ENCODE measurements around the gene DST.
"Not testable (repeated sequence)": the region's sequence is repeated elsewhere in the genome, so short reads cannot be mapped to it uniquely, and the experiment has no call there.

Gene DST

DNA sequence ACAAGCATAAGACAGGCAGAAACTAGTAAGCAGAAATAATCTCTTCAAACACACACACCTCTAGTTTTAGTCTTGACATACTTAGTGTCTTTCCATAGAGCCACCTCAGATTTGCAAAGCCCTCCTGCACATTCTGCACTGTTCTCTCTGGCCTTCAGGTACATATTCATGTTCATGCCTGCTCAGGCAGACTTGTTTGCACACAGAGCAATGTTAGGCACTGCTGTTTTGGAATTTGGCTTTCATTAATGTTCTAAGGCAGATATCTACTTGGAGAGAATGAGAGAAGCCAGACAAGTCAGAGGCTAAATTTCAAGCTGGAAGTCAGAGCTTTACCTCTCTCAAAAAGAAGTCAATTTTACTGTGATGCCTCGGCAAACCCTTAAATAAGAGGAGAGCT lies 21.3 kb upstream of the DST start:
- DNase-seq (ENCODE audit: extremely low read depth in 1 of 2, low read depth in 1 of 2), result no peak

DNA sequence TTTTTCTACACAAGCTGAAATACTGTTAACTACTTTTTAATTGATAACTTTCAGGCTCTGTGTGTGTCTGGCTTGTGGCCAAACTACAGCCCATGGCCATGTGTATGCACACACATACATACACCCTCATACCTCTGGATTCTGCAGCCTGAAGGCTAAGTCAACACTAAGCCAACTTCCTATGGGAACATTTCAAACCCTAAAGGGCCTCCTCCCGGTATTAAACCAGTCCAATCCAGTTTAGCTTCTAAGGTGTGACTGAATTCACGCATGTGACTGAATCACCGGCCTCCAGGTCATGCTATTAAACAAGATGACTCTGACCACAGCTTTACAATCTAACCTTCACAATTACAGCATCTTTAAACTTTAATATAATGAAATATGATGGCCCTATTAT lies 20.7 kb upstream of the DST start:
- no peak for DNase-seq (ENCODE audit: extremely low read depth in 1 of 2, low read depth in 1 of 2)

DNA sequence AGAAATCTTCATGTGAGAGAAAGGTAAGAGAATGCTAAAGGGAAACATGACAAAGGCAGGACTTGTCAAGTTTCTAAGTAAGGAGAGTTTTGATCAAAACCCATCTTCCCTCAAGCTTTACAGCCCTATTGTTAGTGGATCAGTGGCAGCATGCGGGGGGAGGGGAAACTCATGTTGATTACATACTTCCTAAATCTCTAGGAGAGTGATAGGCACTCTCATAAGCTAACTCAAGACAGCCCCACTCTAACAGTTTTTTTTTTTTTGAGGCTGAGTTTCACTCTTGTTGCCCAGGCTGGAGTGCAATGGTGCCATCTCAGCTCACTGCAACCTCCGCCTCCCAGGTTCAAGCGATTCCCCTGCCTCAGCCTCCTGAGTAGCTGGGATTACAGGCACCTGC lies 18.6 kb upstream of the DST start:
- not testable (repeated sequence) for DNase-seq (ENCODE audit: extremely low read depth in 1 of 2, low read depth in 1 of 2)

GRCh38 chr6:56660381-56660730 lies 17.7 kb upstream of the DST start:
- DNase-seq (ENCODE audit: extremely low read depth in 1 of 2, low read depth in 1 of 2), result no peak

DNA sequence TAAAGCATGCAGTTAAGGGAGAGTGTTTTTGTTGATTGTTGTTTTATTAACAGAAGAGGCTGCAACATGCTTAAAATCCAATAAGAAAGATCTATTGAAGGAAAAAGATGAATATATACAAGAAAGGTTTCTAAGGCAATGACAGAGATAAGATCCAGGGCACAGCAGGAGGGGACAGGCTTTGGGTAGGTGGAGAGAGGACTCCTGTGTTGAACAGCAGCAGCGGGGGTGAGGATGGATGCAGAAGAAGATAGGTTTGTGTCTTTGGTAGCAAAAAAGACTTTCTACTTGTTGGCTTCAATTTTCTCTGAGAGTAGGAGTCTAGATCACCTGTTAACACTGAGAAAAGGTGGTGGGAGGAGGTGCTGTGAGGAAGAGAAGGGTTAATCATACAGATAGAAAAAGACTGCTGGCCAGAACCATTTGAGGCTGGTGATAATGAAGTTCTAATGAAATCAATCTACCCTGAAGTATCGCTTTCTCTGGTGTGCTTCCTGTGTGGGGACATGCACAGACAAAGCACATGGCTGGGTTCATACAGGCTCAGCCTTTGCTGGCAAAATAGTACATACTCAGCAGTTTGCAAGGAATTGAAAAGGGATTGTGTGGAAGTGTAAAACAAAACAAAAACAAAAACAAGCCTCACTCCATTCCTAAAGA lies 17.2 kb upstream of the DST start:
- no peak for DNase-seq (ENCODE audit: extremely low read depth in 1 of 2, low read depth in 1 of 2)

- DNase-seq (ENCODE audit: extremely low read depth in 1 of 2, low read depth in 1 of 2), result no peak
Observed at GRCh38 chr6:56658326-56658725, 15.6 kb upstream of the DST start.

GRCh38 chr6:56657354-56657753 lies 14.7 kb upstream of the DST start:
- DNase-seq (ENCODE audit: extremely low read depth in 1 of 2, low read depth in 1 of 2), result no peak

DNA sequence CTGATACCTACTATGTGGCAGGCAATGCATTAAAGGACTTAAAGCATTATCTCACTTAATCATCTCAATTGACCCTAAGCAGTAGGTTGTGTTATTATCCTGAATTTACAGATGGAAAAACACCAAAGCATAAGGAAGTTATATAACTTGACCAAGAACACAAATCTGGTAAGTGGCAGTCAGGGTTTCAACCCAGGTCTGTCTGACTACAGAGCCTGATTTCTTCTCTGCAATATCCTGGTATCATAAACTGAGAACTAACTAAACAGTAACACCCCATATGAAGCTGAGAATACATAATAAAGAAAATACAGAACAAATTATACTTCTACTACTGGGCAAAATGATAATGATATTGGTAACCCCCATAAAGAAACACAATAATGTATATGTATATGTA lies 13.8 kb upstream of the DST start:
- DNase-seq (ENCODE audit: extremely low read depth in 1 of 2, low read depth in 1 of 2), result no peak

DNA sequence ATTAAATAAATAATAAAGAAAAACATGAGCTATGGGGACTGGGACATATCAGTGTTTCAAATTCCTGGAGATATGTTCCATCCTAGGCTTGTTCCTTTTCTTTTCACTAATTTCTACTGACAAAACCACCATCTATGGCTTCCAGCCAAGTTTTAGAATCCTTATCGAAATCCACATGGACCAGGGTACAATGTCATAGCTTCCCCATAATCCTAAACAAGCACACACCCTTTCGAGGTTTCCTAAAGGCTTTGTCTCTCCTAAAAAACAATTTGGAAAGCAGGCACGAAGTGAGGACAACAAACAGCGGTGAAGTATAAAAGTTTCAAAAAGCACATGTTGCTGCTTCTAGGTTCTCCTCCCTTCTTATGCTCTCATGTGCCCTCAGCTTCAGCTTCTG lies 13.3 kb upstream of the DST start:
- DNase-seq (ENCODE audit: extremely low read depth in 1 of 2, low read depth in 1 of 2), result no peak

- no peak for DNase-seq (ENCODE audit: extremely low read depth in 1 of 2, low read depth in 1 of 2)
Observed at GRCh38 chr6:56655249-56655648, 12.6 kb upstream of the DST start.

- no peak for DNase-seq (ENCODE audit: extremely low read depth in 1 of 2, low read depth in 1 of 2)
Observed at GRCh38 chr6:56652994-56653393, 10.3 kb upstream of the DST start.

GRCh38 chr6:56652231-56652630 lies 9.5 kb upstream of the DST start:
- DNase-seq (ENCODE audit: extremely low read depth in 1 of 2, low read depth in 1 of 2), result no peak

GRCh38 chr6:56650191-56650590 lies 7.5 kb upstream of the DST start:
- no peak for DNase-seq (ENCODE audit: extremely low read depth in 1 of 2, low read depth in 1 of 2)

DNA sequence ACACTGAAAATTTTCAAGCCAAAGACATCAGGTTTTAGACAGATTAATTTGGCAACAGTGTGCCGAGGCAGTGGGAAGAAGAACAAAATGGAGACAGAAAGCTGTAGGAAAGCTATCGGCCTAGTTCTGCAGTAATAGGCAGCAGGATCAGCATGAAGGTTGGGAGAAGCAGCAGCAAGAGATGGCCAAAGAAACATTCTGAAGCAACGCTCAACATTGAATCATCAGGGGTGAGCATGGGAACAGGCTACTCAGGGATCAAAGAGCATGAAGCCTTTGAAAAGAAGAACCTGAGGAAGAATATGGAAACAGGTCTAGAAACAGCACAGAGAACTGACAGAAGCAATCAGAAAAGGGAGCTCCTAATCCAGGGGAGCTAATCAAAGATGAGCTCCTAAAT lies 7.1 kb upstream of the DST start:
- DNase-seq (ENCODE audit: extremely low read depth in 1 of 2, low read depth in 1 of 2), result no peak

- no peak for DNase-seq (ENCODE audit: extremely low read depth in 1 of 2, low read depth in 1 of 2)
Observed at GRCh38 chr6:56649053-56649769, 6.5 kb upstream of the DST start.

- DNase-seq (ENCODE audit: extremely low read depth in 1 of 2, low read depth in 1 of 2), result no peak
Observed at GRCh38 chr6:56647172-56647762, 4.6 kb upstream of the DST start.

DNA sequence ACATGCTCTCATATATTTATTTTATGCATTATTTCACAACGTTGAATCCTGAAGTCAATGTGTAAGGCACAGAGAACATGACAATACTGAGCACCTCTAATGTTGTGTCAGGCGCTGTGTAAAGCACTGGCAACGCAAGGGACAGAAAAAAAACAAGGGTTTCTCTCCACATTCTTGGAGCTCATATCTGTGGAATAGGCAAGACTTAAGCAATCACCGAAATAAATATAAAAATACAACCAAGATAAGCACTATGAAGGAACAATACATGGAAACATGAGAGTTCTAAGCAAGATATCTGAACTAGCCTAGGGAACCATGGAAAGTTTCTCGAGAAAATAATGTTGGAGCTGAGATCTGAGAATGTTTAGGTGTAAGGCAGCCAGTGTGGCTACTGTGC lies 1.7 kb upstream of the DST start:
- no peak for DNase-seq (ENCODE audit: extremely low read depth in 1 of 2, low read depth in 1 of 2)

DNA sequence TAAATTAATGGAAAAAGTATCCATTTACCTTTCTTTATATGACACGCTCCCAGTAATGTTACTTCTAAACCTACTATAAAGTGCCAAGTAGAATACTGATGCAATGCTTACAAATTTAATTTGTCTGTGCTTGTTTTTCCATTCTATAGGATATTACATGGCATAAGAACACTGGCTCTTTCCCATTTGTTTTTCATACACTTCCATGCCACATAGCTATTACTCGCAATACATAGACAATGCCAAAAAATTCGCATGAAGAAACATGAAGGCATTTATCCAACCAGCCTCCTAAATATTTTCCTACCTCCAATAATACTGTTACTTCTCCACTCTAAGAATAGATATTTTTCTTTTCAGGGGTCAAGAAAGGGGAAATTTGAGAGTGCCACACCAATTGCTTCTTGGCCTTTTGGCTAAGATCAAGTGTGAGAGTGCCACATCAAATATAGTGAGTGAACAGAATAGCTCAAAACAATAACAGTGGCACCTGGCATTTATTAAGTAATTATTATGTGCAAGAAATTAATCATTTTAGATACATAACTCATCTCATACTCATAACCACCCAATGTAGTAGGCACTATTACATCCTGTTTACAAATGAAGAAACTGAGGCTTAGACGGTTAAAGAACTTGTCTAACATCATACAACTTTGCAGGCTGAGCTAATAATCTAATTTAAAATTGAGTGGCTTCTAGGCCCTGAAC lies 845 bp upstream of the DST start:
- DNase-seq (ENCODE audit: extremely low read depth in 1 of 2, low read depth in 1 of 2), result no peak

GRCh38 chr6:56640374-56640773 lies 2.3 kb downstream of the DST start:
- no peak for DNase-seq (ENCODE audit: extremely low read depth in 1 of 2, low read depth in 1 of 2)

GRCh38 chr6:56638760-56639159 lies 3.9 kb downstream of the DST start:
- DNase-seq (ENCODE audit: extremely low read depth in 1 of 2, low read depth in 1 of 2), result no peak

GRCh38 chr6:56637640-56638039 lies 5.0 kb downstream of the DST start:
- DNase-seq (ENCODE audit: extremely low read depth in 1 of 2, low read depth in 1 of 2), result no peak

DNA sequence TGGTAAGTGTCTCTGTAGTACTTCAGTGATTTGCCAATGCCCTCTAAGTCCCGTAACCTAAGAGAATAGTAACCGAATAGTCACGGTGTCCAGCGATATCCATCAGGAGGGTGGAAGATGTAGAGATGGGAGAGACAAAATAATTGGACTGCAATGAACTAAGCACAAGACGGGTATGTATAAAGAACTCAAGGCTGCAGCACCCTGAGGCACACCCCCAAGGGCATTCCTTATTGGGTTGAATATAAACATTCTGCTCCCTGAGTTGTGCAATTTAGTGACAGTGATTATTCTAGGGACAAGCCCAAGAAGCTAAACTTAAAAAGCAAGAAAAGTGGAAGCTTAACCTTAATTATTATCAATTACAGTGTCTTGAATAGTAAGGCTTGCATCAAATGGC lies 14.6 kb downstream of the DST start:
- no peak for DNase-seq (ENCODE audit: extremely low read depth in 1 of 2, low read depth in 1 of 2)
